Measurements from ENCODE around the gene TCF7L2.
A peak's percentile ranks its signal among the peaks of the same experiment; 100 is the strongest.
"Not testable (repeated sequence)": the region's sequence is repeated elsewhere in the genome, so short reads cannot be mapped to it uniquely, and the experiment has no call there.

TCF7L2 gene

DNA sequence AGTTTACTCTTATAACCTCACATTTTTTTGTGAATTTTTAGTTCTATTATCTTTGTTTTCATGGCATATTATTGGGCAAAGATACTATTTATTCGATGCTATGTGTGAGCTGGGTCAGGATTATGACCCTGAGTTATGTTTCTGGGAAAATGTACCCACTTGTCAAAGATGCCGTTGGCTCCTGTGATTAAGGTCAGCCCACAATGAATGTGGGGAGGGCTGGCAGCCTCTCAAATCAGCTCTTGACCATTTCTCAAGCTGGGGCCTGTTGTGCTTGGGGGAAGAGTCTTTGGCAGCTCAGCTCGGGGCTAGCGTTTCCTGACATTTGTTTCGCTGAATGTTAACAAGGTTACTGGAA lies 97.5 kb downstream of the TCF7L2 start:
- DNase-seq (ENCODE audit: low read depth), result no peak

DNA sequence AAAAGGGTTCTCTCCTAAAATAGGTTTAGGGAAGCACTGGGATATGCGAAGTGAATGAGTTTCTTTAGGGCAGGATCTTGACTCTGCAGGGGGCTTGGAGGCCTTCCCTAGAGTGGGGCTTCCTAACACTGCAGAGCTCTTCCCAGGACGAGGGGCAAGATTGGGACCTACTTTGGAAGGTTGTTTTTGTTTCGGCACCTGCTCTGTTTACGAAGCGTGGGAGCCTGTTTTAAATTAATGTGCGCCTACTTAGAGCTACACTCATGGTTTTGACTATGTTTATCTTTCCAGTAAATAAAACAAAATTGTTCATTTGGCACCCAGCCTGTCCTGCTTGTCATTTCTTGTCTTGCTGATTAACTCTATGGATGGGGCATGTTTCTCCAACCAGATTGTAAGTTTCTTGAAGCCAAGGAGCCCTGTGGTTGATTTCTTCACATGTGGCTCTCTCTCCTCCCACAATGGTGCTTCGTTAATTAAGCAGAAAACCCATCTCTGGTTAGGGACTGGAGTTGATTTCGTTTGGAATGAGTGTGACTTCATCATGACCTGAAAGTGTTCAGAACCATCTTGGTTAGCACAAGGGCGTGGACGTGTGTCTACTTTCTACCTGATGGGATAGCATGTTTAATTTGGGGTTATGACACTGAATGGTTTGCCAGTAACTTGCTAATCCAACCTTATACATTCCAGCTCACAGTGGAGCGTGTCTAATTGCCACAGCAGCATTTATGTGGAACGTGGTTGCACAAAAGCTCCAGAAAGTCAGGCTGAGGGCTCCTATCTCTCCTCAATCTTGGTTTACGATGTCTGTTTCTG lies 98.1 kb downstream of the TCF7L2 start:
- no peak for DNase-seq (ENCODE audit: low read depth)

DNA sequence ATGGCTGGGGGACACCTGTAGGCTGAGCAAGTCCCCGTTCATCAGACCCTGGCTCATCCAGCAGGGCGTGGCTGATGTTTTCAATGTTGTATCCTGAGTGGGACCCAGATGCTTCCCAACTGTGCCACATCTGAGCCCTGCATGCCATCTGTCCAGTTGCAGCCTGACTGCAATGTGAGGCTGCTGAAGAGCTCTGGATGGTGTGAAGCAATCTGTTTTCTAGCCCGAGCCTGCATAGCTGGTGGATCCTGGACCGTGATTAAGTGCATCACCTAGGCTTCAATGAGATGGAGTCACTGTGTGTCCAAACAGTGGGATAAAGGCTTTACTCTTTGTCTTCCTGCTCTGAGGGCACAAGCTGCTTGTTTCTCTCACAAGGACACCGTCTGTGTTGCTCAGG lies 99.8 kb downstream of the TCF7L2 start:
- no peak for DNase-seq (ENCODE audit: low read depth)

DNA sequence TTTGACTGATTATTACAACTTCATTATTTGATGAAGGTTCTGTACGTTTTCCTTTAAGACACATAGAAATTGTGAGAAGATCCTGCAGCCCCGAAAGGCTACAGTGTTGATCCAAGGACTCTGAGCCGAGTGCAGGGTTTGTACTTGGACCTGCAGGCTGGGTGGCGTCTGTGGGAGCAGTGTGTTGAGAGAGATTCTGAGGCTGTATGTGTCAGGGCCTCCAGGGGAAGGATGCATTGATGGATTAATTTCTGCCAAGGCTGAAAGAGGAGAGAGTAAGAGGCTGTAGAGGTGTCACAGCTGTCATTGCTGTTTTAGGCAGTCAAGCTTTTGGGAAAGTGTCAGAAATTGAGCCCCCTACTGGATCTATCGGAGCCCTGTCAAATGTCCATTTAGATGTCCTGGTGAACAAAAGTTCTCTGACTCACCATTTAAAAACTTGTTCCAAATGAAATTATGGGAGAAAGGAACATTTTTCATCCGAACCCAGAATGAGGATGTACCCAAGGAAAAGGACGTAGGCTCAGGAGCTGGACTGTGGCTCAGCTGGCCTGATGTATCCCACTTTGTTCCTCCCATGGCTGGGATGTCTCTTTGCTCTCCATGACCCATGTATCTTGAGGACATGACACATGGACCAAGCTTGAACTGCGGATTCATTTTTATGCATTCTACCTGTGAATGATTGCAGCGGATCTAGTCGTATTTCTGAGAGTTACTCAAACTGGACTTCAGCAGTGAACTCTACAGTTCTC lies 102.2 kb downstream of the TCF7L2 start:
- DNase-seq (ENCODE audit: low read depth), result no peak

DNA sequence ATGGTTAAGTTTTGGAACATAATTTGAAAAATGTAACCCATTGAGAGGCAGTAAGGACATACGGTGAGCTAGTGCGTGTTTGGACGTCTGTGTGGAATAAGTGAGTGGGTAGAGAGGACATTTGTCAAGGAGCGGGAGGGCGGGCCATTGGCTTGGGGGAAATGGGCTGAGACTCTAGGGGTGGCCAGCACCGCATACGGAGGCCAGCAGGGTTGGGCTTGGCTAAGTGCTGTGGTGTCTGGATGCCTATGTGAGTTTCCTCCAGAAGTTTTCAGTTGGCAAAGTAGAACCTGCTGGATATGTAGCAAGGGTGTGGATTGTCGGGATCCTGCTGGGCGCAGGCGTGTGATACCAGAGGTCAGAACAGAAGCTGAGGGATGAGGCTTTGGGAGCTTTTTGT lies 103.0 kb downstream of the TCF7L2 start:
- DNase-seq (ENCODE audit: low read depth), result no peak

DNA sequence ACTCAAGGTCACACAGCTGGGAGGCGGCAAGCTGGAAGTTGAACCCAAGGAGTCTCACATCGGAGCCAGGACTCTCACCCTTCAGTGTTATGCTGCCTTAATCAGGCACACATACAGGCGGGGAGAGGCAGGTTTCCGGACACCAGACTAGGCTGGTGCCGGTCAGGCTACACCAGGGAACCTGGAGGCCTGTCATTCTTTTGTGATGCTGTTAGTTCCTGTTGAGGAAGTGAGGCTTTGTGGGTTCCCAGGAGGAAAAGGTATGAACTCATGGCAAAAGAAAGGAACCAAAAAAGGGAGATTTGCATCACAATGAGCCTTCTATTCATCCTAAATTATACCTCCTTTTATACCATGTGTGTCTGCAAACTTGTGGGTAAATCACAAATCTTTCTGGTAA lies 103.8 kb downstream of the TCF7L2 start:
- no peak for DNase-seq (ENCODE audit: low read depth)

DNA sequence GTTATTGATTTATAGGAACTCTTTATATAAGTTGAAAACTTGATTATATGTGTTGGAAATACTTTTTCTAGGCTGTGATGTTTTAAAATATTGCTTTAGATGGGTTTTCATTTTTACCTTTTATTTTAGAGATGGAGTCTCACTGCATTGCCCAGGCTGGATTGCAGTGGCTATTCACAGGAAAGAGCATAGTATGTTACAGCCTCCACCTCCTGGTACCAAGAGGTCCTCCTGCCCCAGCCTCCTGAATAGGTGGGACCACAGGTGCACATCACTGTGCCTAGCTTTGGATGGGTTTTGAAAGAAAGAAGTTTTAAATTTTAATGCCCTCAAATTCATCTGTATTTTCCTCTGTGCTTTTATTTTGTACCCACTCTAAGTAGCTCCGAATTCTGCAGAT lies 105.4 kb downstream of the TCF7L2 start:
- no peak for DNase-seq (ENCODE audit: low read depth)

DNA sequence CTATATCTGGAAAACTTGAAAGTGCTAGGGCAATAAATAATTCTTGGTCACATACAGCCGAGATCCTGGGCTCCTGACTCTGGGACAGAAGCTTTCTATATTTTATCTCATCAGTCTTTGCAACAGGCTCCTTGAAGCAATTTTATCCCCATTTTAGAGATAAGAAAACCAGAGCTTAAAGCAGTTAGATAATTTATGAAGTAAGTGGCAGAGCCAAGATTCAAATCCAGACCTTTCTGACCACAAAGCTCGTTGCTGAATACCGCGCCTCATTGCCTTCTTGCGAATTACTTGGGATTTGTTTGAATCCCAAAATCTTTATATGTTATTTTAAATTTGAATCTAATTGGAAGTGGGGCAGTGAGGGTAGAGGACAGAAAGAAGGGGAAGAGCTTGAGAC lies 106.0 kb downstream of the TCF7L2 start:
- no peak for DNase-seq (ENCODE audit: low read depth)

DNA sequence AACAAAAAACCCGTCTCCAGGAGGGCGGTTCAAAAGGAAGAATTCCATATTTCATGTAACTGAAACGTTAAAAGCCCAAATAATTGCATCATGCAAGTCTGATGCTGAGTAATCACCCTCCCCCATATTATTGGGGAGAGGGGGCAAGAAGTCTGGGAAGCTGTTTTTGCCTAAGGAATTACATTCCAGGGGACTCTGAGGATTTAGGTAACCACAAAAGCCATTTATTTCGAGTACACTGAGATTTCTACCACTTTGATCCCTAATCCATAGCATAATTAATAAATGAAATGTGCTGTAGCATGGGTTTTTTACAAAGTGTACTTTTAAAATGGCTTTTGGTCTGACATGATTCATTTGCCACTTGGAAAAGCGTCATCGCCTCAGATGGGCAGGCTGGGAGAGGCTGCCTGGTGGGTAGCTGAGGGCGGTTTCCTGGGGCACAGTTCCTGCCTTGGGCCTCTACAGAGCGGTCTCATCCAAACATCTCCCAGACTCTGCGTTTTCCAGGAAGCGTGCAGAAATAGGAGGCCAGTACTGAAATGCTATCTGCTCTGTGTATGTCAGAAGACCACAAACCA lies 106.5 kb downstream of the TCF7L2 start:
- DNase-seq (ENCODE audit: low read depth), result peak; percentile 31

DNA sequence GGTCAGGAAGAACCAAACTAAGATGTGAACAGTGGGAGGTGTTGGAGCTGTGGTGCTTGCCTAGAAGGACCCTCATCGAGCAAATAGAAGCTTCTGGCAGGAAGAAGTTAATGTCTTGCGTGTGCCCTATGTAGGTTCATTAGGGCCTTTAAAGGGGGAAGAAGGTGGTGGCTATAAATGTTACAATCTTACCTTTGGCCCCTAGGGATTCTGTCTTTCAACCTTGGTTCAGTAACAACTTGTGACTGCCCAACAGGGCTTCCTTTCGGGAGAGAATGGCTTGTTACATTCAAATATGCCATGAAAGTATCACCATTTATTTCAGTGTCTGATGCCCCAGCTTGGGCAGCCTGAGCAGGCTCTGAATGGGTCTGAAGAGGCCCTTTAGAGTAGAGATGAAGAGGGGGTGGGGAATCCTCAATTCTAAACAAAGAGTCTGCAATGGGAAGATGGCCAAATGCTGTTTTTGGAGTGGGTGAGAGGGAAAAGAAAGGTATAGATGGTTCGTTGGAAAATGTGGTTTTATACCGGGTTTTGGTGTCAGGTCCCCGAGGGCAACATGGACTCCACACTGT lies 108.0 kb downstream of the TCF7L2 start:
- no peak for DNase-seq (ENCODE audit: low read depth)

DNA sequence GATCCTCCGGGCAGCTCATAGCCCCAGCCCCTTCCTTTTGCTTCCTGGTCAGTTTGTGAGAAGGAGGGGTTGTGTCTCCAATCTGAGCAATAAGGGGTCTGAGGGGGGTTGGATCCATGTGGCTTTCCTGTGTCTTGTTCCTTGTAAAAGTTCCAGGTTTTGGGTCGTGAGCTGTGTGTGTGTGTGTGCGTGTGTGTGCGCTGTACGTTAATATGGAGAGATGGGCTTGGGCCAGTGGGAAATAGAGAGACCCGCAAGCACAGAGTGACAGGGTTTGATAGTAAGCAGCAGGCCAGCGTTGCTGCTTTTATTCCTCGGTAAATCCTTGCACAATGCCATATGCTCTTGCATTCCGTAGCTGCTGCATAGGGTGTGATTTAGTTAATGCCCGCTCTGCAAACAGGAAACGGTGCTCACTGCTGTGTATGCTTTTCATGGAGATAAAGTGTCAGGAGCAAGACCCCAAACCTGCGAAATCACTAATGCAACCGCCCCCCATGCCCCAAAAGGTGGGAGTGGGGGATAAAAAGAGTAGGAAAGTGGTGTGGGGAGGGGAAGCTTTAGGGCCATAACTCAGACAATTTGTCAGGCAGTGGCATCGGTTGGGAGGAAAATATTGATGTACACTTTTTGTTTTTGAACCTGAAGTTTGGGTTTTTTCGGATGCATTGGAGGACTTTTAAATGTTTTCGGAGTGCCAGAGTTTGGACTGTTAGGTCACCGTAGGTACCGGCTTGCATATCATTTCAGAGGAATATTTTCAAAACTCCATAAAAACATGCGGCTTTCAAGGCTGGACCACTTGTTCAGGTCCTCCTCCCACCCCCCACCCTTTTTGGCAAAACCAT lies 108.7 kb downstream of the TCF7L2 start:
- no peak for DNase-seq (ENCODE audit: low read depth)

DNA sequence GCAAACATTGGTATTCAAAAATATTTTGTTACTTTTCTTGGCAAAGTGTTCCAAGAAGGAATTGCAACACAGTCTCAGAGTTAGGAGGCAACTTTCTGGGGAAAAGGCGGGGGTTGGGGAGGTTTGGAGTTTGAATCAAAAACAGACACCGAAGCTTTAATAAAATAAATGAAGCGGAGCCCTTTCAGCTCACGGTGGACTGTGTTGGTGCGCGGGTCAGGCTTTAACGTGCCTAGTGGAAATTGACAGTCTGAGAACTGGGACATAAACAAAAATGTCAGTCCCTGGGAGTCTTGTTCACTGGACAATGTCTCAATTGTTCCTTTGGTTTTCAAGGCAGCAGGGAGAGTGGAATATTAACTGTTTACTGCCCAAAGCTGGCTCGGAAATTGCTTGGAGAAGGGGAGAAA lies 109.3 kb downstream of the TCF7L2 start:
- no peak for DNase-seq (ENCODE audit: low read depth)

DNA sequence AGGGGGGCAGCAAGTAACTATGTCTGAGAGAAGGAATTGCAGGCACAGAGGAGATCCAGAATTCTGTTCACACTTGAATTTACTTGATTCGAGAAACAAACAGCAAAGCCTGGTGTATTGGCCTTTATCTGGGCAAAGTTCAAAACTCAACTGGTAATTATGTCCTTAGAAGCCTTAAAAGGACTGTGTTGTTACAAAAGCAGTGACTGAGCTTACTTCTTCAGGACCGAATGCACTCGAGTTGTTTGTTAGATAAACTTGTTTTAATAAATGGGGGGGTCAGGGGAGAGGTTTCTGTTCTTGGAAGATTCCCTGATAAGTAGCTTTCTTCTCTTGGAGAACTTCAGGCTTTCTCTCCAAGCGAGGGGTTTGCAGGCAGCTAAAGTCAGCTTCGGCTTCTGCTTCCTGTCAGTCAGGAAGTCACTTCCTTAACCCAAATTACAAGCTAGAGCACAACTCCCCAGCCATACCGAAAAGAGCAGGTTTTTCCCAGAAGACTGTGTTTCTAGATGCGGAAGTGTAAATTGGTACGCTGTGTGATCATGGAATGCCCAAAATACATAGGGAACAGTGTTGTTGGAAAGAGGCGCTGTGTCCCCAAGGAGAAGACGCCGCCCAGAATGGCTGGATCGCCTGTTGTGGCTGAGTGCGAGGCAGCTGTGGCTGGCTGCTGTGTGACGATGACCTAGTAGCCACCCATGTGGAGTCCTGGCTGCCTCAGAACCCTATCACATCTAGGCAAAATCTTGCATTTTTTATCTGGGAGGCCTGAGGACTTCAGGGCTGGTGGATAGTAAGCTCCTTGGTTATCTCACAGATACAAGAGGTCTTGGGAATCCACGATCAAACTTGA lies 110.4 kb downstream of the TCF7L2 start:
- peak; percentile 58 for DNase-seq (ENCODE audit: low read depth)

DNA sequence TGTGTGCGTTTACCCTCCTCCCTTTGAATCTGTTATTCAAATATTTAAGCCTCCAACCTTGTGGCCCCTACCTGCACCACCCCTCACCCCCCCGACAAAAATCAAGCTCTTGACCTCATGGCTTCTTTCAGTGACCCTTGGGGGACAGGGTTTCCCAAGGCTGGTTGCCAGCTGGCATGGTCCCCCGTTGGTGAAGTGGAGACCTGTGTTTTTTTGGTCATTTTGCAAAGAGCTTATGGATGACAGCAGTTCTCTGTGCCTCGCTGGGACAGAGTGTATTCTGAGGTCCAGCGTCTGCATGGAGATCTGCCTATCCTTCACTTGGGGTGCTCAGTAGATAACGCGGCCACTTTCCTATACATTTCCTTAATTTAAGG lies 111.0 kb downstream of the TCF7L2 start:
- DNase-seq (ENCODE audit: low read depth), result no peak

DNA sequence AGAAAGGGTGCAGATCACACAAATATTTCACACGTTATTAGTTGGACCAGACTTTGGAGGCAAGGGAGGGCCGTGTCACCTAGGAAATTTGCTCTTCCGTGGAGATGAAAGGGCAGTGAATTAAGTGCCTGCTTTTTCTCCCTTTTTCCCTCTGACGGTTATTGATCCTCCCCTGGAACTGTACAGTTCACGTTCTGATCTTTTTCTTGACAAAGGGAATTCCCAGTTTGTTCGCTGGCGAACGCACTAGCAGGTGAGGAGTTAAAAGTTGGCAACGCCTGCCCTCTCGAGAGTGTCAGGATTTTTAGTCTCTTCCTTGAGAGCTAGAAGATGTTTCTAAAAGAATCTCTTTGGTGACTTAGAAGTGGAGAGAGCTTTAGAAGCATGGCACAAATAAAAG lies 111.5 kb downstream of the TCF7L2 start:
- DNase-seq (ENCODE audit: low read depth), result no peak

DNA sequence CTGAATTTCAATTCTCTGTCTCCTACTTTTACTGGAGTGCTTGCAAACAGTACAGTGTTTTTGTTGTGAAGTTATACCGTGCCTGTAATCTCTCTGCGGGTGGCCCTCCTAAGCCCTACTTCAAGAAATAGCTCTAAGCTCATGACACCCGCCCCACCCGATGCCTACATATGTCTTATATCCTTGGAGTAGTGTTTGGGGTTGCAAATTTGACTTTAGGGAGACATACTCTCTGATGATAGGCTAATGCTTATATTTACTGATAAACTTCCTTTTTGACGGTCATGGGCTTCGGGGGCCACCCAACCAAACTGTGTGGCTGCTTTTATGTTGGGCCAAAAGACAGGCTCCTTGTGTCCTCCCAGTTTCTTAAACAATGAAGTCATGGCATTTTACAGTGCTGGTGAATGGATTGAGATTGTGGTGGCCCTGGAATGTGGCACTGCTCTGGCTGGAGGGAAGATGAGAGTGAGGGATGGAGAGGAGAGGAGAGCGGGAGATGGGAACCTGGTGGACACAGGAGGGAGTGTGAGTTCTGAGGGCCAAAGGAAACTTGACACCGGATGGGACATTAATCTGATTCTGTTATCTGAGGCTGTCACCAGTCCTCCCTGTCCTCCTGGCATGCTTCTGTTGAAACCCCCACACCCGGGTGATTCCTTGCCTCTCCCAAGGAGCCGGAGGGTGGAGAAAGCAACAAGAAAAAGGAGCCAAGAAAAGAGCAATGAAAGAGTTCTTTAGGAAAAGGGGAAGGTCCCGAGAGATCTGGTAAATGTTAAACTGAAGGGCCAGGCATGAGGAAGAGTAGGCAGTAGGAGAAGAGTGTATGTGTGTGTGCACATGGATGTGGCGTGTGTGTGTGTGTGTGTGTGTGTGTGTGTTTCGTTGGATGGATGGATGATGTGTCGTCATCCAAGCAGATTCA lies 113.3 kb downstream of the TCF7L2 start:
- DNase-seq (ENCODE audit: low read depth), result no peak

DNA sequence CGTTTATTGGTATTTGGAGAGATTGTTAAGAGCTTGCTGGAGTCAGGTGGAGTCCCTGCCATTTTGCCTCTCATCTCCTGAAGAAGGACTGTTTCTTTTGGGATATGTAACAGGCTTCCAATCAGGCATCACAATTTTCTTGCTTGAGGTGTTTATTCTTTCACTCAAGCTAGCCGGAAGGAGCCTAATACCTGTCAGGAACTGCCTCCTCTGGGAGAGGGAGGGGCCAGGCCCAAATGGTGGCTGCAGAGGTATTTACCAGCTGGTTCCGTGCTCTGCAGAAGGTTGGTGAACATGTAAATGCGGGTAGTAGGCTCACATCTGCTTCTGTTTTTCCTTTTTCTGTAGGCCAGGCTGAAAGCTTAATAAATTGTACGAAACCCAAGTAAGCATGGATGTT lies 114.0 kb downstream of the TCF7L2 start:
- DNase-seq (ENCODE audit: low read depth), result no peak

DNA sequence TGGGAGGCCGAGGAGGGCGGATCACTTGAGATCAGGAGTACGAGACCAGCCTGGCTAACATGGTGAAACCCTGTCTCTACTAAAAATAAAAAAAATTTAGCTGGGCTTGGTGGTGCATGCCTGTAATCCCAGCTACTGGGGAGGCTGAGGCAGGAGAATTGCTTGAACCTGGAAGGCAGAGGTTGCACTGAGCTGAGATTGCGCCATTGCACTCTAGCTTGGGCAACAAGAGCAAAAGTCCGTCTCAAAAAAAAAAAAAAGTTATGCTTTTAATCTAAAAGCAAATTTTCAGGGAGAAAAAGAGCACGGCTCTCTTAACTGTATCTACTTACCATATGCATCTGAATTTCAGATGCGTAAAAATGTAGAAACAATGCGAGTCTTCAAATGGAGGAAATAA lies 116.1 kb downstream of the TCF7L2 start:
- not testable (repeated sequence) for DNase-seq (ENCODE audit: low read depth)

DNA sequence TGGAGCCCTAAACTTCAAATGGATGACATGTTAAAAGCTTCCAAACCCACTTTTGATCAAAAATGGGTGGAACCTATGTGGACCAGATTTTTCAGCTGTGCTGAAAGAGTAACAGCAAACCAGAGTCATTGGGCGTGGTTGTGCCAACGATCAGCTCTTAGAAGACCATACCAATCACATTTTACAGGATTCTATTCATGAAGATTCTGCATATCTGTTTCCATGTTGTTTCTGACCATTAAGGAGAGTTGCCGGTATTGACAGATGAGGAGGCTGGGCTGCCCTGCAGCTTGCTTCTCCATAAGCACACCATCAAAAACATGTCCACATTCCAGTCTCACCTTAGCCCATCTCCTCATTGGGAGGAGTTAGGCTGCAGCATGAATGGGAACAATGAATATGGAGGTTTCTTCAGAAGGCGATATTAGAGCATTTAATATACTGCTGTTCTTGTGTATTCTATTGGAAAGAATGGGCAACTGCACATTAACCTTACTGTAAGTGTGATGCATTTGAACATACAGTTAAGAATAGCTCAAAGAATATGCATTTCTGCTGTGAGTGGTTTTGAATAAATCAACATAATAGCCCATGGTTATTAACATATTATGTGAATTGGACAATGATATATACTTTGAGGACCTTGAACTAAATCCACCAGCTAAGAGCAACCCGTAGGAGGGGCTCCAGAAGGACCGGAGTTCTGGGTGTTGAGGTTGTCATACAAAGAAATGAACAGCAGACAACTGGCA lies 116.7 kb downstream of the TCF7L2 start:
- DNase-seq (ENCODE audit: low read depth), result no peak

Data from CMK (cell line).